ENCODE measurements around the gene RUNX1.
"Not testable (repeated sequence)": the region's sequence is repeated elsewhere in the genome, so short reads cannot be mapped to it uniquely, and the experiment has no call there.

Gene RUNX1

DNA sequence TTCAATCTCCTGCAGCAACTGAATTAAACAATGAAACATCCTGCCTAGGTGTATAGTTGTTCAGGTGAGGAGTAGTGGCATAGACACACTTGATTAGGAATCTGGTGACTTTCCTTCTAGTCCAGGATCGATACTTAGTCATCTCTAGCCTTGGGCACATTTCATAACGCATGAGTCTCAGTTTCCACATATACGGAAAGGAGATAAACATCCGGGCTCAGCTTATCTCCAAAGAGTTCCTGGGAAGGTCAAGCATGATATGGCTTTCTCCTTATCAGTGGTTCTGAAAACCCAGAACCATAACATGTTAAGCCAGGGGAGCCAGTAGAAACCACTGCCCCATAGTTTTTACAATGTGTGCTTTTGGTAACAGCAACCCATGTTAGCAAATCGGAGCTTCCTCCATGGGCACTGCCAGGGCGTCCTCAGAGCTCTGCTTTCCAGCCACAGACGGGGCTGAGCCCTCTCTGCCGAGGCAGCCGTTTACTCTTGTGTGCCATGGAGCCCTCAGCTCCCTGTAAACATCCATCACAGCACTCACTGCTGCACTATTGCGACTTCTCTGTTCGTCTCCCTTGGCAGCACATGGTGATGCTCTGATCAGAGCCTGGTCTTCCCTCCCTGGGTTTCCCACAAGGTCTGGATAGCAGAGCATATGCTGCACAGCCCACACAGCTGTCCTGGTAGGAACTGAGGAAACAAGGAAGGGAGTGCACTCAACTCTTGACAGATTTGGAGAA, 34.6 kb downstream of the RUNX1 start:
- no peak for DNase-seq

DNA sequence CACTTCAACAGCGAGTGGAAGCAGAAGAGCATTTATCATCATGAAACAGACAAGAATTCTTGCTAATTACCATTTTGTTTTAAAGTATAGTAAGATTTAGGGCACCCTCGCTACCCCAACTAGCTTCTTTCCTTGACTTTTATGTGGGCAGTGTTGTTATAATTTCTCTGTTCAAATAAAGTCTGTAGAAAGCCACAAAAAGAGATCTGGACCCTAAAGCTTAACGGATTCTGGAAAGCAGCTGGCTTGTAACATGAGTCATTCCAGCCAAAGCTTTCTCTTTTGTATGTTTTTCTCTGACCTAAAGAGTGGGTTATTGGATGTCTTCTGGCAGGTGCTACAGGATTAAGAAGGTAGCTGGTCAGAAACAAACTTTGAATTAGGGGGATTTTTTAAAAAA, 37.4 kb downstream of the RUNX1 start:
- DNase-seq, result no peak

GRCh38 chr21:35010447-35010846, 38.7 kb downstream of the RUNX1 start:
- no peak for DNase-seq

GRCh38 chr21:35007348-35007747, 41.8 kb downstream of the RUNX1 start:
- no peak for DNase-seq

- no peak for DNase-seq
These were observed 42.3 kb downstream of the RUNX1 start for GRCh38 chr21:35006771-35007170.

DNA sequence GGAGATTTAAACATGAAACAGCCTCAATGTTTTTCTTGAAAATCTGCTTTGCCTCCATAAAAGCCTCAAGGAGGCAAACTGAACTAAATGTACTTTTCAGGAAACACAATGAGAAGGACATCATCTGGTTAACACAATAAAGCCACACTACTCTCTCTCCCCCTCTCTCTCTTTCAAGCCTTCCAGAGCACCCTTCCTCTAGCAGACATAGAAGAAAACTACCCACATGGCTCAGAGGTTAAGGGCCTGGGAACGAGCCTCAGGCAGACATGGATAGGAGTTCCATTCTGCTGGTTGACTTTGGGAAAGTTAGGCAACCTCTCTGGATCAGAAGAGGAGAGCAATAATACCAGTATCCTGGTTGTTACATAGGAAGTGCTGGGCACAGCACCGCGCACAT, 42.9 kb downstream of the RUNX1 start:
- DNase-seq, result no peak

DNA sequence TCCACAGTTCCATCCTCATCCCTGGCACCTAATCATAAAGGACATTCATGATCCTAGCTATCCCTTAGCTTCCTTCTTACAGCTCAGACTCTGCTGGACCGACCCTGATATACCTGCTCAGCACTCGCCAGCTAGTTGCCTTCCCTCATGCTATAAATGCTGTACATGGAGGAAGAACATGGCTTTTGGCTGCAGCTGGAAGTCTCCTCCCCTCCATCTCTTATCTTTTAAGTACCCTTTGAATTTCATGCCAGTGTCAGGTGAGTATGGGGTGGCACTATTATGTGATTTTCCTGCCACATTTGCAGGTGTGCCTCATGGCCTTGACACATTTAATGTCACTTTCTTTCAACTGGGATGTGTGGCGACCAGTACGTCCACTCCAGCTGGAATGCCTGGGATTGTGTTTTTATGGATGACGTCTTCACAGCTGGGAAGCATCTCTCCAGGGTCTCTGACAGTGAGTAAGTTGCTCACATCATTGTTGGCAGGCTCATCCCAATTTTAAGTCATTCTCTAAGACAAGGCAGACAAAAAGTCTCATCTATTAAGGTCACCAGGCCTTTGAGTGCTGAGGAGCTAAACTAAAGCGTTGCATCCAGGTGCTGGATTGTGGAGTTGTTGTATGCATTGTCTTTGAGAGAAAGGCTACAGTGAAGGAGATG, 43.4 kb downstream of the RUNX1 start:
- no peak for DNase-seq

GRCh38 chr21:35005077-35005476, 44.0 kb downstream of the RUNX1 start:
- no peak for DNase-seq

GRCh38 chr21:35004314-35004713, 44.8 kb downstream of the RUNX1 start:
- DNase-seq, result no peak

GRCh38 chr21:35002879-35003722, 46.0 kb downstream of the RUNX1 start:
- no peak for DNase-seq

DNA sequence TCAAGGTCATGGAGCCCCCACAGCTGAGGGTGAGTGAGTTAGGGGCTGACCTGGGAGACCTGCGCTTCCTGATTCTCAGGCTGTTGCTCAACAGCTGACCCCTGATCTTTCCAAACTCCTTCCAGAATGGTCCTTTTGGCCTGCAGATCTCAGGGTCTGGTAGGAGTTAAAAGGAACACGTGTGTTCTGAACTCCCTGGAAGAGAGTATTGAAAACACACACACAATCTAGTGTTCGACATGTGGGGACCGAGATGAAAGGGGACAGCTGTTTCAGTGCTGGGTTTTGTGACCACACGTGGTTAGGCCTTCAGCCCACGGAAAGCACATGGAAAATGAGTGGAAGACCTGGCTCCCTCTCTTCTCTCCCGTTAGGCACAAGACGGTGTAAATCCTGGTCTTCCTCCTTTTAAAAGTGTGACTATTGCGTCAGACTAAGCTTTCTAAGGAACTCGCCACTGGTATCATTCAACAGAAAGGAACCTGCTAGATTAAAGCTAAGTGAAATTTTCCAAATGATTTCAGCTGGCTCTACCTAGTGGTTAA, 49.6 kb downstream of the RUNX1 start:
- DNase-seq, result no peak

DNA sequence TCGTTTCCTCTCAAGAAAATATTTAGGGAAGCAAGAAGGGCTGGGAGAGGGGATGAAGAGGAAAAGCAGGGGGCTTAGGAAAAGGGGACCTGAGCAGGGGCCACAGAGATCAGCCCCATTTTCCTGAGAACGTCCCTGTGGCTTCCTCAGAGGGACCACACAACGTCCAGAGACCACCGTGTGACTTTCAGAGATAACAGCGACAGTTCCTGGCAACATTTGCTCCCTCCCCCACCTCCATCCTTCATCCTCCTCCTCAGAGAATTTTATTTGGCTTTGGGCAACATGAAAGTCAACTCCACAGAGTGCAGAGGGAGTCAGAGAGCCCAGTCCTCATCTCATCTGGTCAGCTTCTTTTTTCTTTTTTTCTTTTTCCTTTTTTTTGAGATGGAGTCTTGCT, 50.9 kb downstream of the RUNX1 start:
- DNase-seq, result no peak

DNA sequence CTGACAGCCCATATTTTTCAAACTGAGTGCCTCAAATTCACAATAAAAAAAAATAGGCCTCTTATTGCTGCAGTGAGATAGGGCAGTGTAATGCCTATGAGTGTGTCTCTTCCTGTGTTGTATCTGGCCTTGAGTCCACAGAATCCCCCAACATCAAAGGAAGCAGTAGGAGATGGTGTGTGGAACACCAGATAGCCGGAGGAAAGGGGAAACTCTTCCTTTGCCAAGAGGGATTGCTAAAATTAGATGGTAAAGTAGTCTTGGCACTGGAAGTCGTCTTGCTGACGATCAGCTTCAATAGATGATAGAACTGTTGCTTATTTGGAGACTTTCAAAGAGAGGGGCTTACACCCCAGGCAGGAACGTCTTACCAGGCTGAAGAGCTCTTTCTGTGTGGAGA, 51.8 kb downstream of the RUNX1 start:
- DNase-seq, result no peak

DNA sequence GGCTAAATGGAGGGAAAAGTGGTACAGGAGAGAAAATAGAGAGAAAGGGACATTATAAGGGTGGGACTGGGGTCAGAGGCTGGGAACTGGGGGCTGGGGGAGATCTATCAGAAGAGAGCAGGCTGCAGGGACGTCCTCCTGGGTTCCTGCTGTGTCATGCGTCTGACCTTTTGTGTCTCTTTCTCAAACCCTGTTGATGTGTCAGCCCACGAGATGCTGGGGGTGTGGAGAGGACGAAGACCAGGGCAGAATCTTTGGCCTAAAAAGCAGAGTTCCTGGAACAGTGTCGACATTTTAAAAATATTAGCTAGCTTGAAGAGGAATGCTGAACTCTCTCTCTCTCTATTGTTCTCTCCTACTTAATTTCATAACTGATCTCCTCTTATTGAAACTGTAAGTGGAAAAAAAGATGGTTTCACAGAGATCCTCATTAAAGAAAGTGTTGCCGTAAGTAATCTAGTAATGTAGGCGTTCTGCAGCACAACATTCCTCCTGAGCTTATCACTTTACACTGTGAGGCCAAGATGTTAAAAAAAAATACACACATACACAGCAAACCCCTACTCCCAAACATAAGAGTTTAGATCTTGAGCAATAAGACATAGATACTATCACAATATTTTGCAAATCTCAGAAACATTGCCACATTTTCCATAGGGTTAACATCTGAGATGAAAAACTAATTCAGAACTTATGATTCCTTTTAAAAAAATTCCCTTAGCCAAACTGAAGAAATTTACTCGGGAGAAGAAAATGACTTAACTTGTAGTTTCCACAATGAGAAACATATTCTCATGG, 52.6 kb downstream of the RUNX1 start:
- DNase-seq, result no peak

GRCh38 chr21:34995979-34996303, 53.2 kb downstream of the RUNX1 start:
- DNase-seq, result no peak

DNA sequence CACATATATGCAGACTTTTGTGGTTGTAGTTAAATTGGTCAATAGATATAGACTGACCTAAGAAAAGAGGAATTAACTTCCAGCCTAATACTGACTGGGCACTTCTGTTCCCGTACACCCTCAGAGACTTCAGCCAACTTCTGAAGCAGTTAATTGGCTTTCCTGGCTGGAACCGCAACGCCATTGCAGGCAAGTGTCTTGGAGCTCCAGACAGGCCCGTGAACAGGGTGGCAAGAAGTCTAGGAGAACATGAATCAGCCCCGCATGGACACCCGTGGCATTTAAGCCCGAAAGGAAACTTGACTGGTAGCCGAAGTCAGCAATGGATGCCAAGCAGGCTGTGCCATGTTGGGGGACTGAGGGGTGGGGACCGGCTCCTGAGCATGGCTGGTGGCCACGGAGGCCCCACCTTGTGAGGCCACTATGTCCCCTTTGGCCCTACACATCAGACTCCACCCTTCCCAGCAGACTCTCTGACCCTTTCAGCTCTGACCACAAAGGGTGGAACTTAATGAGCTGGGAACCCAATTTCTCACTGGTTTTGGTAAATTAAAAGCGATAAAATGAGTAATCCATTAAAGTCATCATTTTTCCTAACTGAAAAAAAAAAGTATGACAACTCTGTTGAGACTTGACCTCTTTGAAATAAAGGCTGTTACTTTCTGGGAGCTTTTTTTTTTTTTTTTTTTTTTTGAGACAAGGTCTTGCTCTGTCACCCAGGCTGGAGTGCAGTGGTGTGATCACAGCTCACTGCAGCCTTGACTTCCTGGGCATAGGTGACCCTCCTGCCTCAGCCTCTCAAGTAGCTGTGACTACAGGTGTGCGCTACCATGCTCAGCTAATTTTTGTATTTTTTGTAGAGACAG, 54.1 kb downstream of the RUNX1 start:
- DNase-seq, result no peak

GRCh38 chr21:34993521-34993921, 55.6 kb downstream of the RUNX1 start:
- DNase-seq, result not testable (repeated sequence)

DNA sequence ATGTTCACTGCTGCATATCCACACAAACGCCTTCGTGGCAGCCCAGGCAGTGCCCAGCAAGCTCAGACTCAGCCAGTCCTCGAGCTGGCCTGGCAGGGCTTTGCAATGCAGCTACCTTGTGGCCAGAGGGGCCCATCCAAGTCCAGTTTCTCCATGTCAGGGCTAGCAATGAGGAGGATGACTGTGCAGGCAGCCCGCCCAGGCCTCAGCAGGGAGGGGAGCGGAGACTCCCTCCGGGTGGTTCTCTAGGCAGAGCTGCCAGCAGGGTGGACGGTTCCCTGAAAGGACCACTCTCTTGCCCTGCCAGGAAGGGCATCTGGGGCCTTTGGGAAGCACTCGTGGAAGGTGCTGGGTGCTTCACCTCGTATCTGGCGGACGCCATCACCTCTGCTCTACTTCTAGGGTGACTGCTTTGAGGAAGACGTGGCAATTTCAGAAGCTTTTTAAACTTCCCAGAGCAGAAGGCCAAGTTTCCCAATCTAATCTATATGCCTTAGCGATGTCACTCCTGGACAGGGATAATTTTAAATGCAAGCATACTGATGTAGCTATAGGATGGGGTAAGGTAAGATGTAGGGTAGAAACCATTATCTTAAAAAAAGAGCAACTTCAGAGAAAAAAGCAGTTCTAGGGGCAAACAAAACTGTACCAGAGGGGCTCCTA, 56.2 kb downstream of the RUNX1 start:
- no peak for DNase-seq

- DNase-seq, result no peak
These were observed 56.9 kb downstream of the RUNX1 start for GRCh38 chr21:34992180-34992579.

DNA sequence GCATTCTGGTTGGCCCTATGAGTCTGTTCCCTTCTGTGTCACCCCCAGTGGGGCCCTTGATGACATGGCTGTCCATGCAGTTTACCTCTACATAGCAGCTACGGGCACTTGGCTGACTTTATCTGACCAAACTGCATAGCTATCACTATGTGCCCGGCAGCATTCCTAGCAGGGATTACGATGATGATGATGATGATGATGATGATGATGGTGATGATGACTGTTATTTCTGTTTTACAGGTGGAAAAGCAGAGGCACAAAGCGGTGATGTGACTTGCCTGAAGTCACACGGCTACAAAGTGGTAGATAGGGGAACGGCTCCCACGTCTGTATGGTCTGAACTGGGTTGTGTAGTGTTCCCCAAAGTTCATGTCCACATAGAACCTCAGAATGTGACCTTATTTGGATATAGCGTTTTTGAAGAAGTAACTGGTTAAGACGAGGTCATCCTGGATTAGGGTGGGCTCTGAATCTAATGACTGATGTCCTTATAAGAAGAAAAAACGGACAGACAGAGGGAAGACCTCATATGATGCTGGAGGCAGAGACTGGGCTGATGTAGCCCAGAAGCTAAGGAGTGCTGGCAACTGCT, 57.6 kb downstream of the RUNX1 start:
- no peak for DNase-seq

- no peak for DNase-seq
These were observed 58.3 kb downstream of the RUNX1 start for GRCh38 chr21:34990842-34991241.
